ENCODE results near the gene C14orf119. TPM values are rescaled to one million over a fixed set of nuclear protein-coding genes. Genes with fewer than 3 reads are reported as not detected.

Gene C14orf119
- polyA plus RNA-seq, 3 donors = 17.5 to 110 (median 106) TPM

DNA sequence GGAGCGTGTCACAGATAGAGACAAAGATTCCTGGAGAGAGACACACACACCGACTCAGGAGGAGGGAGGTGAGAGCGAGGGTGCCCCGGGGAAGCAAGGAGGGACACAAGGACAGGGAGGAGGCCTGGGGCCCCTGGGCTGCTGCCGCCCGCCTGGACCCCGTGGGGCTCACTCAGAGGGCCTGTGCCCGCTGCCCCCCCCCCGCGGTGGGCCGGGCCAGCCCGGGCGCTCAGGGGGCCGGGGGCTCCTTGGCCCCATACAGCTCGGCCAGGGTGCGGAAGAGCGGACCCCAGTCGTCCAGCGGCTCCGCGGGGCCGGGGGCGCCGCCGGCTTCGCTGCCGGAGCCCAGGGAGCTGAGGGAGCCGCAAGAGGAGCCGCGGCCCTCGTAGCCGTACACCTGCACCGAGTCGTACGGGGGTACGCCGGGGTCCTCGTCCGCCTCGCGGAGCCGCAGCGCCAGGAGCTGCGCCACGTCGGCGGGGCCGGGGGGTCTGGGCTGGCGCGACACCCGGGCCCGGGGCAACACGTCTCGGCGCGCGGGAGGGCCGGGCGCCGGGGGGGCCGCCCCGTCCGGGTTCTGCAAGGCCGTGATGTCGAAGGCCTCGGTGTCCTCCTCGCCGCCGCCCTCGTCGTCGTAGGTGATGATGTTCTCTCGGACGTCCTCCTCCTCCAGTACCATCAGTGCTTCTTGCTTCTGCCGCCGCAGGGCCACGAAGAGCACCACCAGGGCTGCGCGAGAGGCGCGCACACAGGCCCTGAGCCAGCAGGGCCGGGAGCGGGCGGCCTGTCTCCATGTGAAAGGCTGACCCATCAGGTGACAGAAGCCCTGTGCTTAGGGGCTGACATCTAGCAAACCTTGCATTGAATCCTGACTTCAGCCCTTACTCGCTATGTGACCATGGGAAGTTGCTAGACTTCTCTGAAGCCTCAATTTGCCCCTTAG, 47.3 kb upstream of the C14orf119 start:
- Mint-ChIP-seq H3K4me3 (peak overlapping the region in 1 of 2 donors; percentile 73), H3K36me3 (no peaks in the 10 kb centered on the region), H3K27me3 (ENCODE audit: low read depth in 3 of 3) (peaks cover 7 to 10% (median 8%) of the 10 kb centered on the region in 3 donors), H3K4me1 (peaks cover 17% of the 10 kb centered on the region), H3K27ac (no peak overlapping the region), H3K9me3 (peaks cover 0 to 4% (median 0%) of the 10 kb centered on the region in 7 donors)
- no peak overlapping the region for H3K27ac ChIP-seq (ENCODE audit: low read depth in 1 of 2, low read length in 2 of 2)
- 76% methylated on average over 76 of the region's 85 CpGs for WGBS (ENCODE audit: insufficient coverage)
- H3K4me2 ChIP-seq (replicated peaks; ENCODE audit: extremely low read depth, low read length, poor library complexity, severe bottlenecking) = no peak overlapping the region
- no peaks in the 10 kb centered on the region for H3K27me3 ChIP-seq (ENCODE audit: control insufficient read depth in 2 of 2, insufficient read depth in 2 of 2, low read length in 2 of 2)
- H3K9me3 ChIP-seq (replicated peaks in 1 of 2; ENCODE audit: control insufficient read depth in 1 of 2, insufficient read depth in 1 of 2, low read length in 2 of 2) = no peaks in the 10 kb centered on the region
- no peak overlapping the region for H3K9ac ChIP-seq (ENCODE audit: insufficient read depth, low read length, poor library complexity, severe bottlenecking)
- intact Hi-C loops (cut with micrococcal nuclease) = no loop called here
- DNase-seq = no peak
- H2AFZ ChIP-seq (ENCODE audit: insufficient read depth, low read depth, low read length, poor library complexity, severe bottlenecking) = no peak overlapping the region
- H3K79me2 ChIP-seq (ENCODE audit: insufficient read depth, low read length) = no peaks in the 10 kb centered on the region
- no peaks in the 10 kb centered on the region for H3K36me3 ChIP-seq (replicated peaks in 1 of 2; ENCODE audit: control insufficient read depth in 1 of 2, insufficient read depth in 2 of 2, low read length in 2 of 2)
- TF ChIP-seq, protein P1, sequence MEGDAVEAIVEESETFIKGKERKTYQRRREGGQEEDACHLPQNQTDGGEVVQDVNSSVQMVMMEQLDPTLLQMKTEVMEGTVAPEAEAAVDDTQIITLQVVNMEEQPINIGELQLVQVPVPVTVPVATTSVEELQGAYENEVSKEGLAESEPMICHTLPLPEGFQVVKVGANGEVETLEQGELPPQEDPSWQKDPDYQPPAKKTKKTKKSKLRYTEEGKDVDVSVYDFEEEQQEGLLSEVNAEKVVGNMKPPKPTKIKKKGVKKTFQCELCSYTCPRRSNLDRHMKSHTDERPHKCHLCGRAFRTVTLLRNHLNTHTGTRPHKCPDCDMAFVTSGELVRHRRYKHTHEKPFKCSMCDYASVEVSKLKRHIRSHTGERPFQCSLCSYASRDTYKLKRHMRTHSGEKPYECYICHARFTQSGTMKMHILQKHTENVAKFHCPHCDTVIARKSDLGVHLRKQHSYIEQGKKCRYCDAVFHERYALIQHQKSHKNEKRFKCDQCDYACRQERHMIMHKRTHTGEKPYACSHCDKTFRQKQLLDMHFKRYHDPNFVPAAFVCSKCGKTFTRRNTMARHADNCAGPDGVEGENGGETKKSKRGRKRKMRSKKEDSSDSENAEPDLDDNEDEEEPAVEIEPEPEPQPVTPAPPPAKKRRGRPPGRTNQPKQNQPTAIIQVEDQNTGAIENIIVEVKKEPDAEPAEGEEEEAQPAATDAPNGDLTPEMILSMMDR (IDR thresholded peaks at IDR 0.05) = no peak
- no peaks in the 10 kb centered on the region for H4K20me1 ChIP-seq (ENCODE audit: insufficient read depth, low read length)
- no peak overlapping the region for H3K4me3 ChIP-seq (replicated peaks in 1 of 3; ENCODE audit: low read depth in 2 of 3, low read length in 3 of 3)
- peaks cover 3 to 10% of the 10 kb centered on the region in 2 donors for H3K4me1 ChIP-seq (ENCODE audit: control insufficient read depth in 1 of 2, insufficient read depth in 2 of 2, low read length in 2 of 2)

DNA sequence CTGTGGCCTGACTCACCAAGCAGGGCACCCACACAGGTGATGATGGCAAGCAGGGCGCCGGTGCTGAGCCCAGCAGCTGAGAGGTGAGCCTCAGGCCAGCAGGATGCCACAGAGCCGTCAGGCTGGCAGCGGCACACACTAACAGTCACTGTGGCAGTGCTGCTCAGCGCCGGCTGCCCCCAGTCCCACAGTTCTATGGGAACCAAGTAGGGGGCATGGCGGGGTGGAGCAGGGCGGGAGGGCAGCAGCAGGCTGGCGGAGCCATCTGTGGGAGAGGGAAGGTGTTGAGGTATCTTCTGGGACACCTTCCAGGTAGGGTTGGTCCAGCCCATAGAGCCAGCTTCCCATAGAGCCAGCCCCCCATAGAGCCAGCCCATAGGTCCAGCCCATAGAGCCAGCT, 46.3 kb upstream of the C14orf119 start:
- DNase-seq = no peak
- Mint-ChIP-seq H3K4me1 (peaks cover 17% of the 10 kb centered on the region), H3K27ac (no peak overlapping the region), H3K36me3 (no peaks in the 10 kb centered on the region), H3K4me3 (no peak overlapping the region), H3K27me3 (ENCODE audit: low read depth in 3 of 3) (peaks cover 4 to 10% (median 8%) of the 10 kb centered on the region in 3 donors), H3K9me3 (peaks cover 0 to 4% (median 0%) of the 10 kb centered on the region in 7 donors)
- H3K4me2 ChIP-seq (replicated peaks; ENCODE audit: extremely low read depth, low read length, poor library complexity, severe bottlenecking) = no peak overlapping the region
- no peaks in the 10 kb centered on the region for H4K20me1 ChIP-seq (ENCODE audit: insufficient read depth, low read length)
- WGBS (ENCODE audit: insufficient coverage) = 100% methylated on average over 4 of the region's 9 CpGs
- peaks cover 3 to 10% of the 10 kb centered on the region in 2 donors for H3K4me1 ChIP-seq (ENCODE audit: control insufficient read depth in 1 of 2, insufficient read depth in 2 of 2, low read length in 2 of 2)
- no peak overlapping the region for H3K9ac ChIP-seq (ENCODE audit: insufficient read depth, low read length, poor library complexity, severe bottlenecking)
- no peaks in the 10 kb centered on the region for H3K9me3 ChIP-seq (replicated peaks in 1 of 2; ENCODE audit: control insufficient read depth in 1 of 2, insufficient read depth in 1 of 2, low read length in 2 of 2)
- no peaks in the 10 kb centered on the region for H3K79me2 ChIP-seq (ENCODE audit: insufficient read depth, low read length)
- no peaks in the 10 kb centered on the region for H3K27me3 ChIP-seq (ENCODE audit: control insufficient read depth in 2 of 2, insufficient read depth in 2 of 2, low read length in 2 of 2)
- no peak overlapping the region for H3K4me3 ChIP-seq (replicated peaks in 1 of 3; ENCODE audit: low read depth in 2 of 3, low read length in 3 of 3)
- no peak overlapping the region for H2AFZ ChIP-seq (ENCODE audit: insufficient read depth, low read depth, low read length, poor library complexity, severe bottlenecking)
- TF ChIP-seq, protein P1 (IDR thresholded peaks at IDR 0.05) = no peak
- H3K36me3 ChIP-seq (replicated peaks in 1 of 2; ENCODE audit: control insufficient read depth in 1 of 2, insufficient read depth in 2 of 2, low read length in 2 of 2) = no peaks in the 10 kb centered on the region
- intact Hi-C loops (cut with micrococcal nuclease) = no loop called here
- H3K27ac ChIP-seq (ENCODE audit: low read depth in 1 of 2, low read length in 2 of 2) = no peak overlapping the region

Data from CD14-positive monocyte (primary cell).